NCI-H2171 (cell line): ENCODE results near the gene TDP2.
"Not testable (repeated sequence)": the region's sequence is repeated elsewhere in the genome, so short reads cannot be mapped to it uniquely, and the experiment has no call there.

Source experiments
- DNase-seq: peaks from one replicate; lab custom pipeline; 2025; lab: John Stamatoyannopoulos, UW

The TDP2 gene

GRCh38 chr6:24680582-24680981 lies 13.9 kb upstream of the TDP2 start:
- DNase-seq = no peak

GRCh38 chr6:24678792-24679352 lies 12.2 kb upstream of the TDP2 start:
- DNase-seq = not testable (repeated sequence)

GRCh38 chr6:24673625-24674024 lies 6.9 kb upstream of the TDP2 start:
- DNase-seq = no peak

- no peak for DNase-seq
These were observed 6.0 kb upstream of the TDP2 start for GRCh38 chr6:24672620-24673182.

- not testable (repeated sequence) for DNase-seq
These were observed 4.4 kb upstream of the TDP2 start for GRCh38 chr6:24671077-24671476.

- DNase-seq = not testable (repeated sequence)
These were observed 3.8 kb upstream of the TDP2 start for GRCh38 chr6:24670492-24670891.

- DNase-seq = no peak
These were observed 2.3 kb upstream of the TDP2 start for GRCh38 chr6:24668997-24669361.

- DNase-seq = not testable (repeated sequence)
These were observed 1.6 kb upstream of the TDP2 start for GRCh38 chr6:24668066-24668996.

GRCh38 chr6:24667378-24667803 lies 692 bp upstream of the TDP2 start:
- DNase-seq = no peak

- DNase-seq = no peak
These were observed 530 bp downstream of the TDP2 start for GRCh38 chr6:24666097-24666640.

- DNase-seq = no peak
These were observed 2.4 kb downstream of the TDP2 start for GRCh38 chr6:24664046-24664987.

- DNase-seq = no peak
These were observed 3.5 kb downstream of the TDP2 start for GRCh38 chr6:24663189-24663588.

- DNase-seq = no peak
These were observed 4.5 kb downstream of the TDP2 start for GRCh38 chr6:24662236-24662635.

GRCh38 chr6:24661759-24662158 lies 4.9 kb downstream of the TDP2 start:
- not testable (repeated sequence) for DNase-seq

GRCh38 chr6:24660105-24660504 lies 6.6 kb downstream of the TDP2 start:
- DNase-seq = no peak

- no peak for DNase-seq
These were observed 7.1 kb downstream of the TDP2 start for GRCh38 chr6:24659561-24659960.

- DNase-seq = no peak
These were observed 7.8 kb downstream of the TDP2 start for GRCh38 chr6:24658573-24659560.

- DNase-seq = no peak
These were observed 11.5 kb downstream of the TDP2 start for GRCh38 chr6:24655215-24655614.

- no peak for DNase-seq
These were observed 16.3 kb downstream of the TDP2 start for GRCh38 chr6:24650365-24650764.

- DNase-seq = no peak
These were observed 17.0 kb downstream of the TDP2 start for GRCh38 chr6:24649691-24650090.
